Measurements from ENCODE around the gene VWA8. TPM values are rescaled to one million over a fixed set of nuclear protein-coding genes. Genes with fewer than 3 reads are reported as not detected.
A peak's percentile ranks its signal among the peaks of the same experiment; 100 is the strongest.

VWA8 gene
- total RNA-seq, 1 donor = 21.4 TPM

GRCh38 chr13:41608111-41608838 lies 352.6 kb downstream of the VWA8 start:
- no peak for DNase-seq (ENCODE audit: insufficient read length, low spot score, missing footprints)
- H3K27ac ChIP-seq (ENCODE audit: low read depth, low read length) = no peak overlapping the region
- peaks cover 10% of the 10 kb centered on the region for H3K4me1 ChIP-seq (ENCODE audit: insufficient read depth, low read length)
- TF ChIP-seq, protein P1, sequence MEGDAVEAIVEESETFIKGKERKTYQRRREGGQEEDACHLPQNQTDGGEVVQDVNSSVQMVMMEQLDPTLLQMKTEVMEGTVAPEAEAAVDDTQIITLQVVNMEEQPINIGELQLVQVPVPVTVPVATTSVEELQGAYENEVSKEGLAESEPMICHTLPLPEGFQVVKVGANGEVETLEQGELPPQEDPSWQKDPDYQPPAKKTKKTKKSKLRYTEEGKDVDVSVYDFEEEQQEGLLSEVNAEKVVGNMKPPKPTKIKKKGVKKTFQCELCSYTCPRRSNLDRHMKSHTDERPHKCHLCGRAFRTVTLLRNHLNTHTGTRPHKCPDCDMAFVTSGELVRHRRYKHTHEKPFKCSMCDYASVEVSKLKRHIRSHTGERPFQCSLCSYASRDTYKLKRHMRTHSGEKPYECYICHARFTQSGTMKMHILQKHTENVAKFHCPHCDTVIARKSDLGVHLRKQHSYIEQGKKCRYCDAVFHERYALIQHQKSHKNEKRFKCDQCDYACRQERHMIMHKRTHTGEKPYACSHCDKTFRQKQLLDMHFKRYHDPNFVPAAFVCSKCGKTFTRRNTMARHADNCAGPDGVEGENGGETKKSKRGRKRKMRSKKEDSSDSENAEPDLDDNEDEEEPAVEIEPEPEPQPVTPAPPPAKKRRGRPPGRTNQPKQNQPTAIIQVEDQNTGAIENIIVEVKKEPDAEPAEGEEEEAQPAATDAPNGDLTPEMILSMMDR (IDR thresholded peaks at IDR 0.05; ENCODE audit: extremely low read depth, low read depth, low read length) = no peak
- H3K4me3 ChIP-seq (ENCODE audit: insufficient read depth, low read length) = no peak overlapping the region
- no peak overlapping the region for H2AFZ ChIP-seq (ENCODE audit: low read length)
- no peaks in the 10 kb centered on the region for H4K20me1 ChIP-seq (ENCODE audit: insufficient read depth, low read length)
- H3K4me2 ChIP-seq (ENCODE audit: insufficient read depth, low read length) = no peak overlapping the region
- H3K79me2 ChIP-seq (ENCODE audit: insufficient read depth, low read length) = no peaks in the 10 kb centered on the region
- H3K9me3 ChIP-seq (ENCODE audit: low read depth, low read length) = no peaks in the 10 kb centered on the region
- H3K27me3 ChIP-seq (ENCODE audit: insufficient read depth, low read length) = no peaks in the 10 kb centered on the region
- H3K36me3 ChIP-seq (ENCODE audit: insufficient read depth, low read length) = peaks cover 5% of the 10 kb centered on the region

DNA sequence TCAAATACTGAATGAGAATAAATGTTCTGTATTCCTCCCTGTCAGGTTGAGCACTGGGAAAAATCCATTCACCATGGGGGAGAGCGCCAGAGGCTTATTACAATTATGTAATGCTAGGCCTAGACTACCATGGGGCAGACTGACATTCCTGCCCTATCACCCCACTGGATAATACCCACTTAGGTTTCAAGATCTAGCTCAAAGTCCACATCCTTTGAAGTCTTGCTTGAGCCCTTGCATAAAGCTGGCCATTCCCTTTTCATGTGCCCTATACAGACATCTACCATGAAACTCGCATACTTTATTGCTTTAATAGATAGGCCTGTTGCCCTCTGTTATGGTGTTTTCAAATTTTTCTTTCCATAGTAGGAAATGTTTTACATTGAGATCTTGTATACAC lies 354.3 kb downstream of the VWA8 start:
- H4K20me1 ChIP-seq (ENCODE audit: insufficient read depth, low read length) = no peaks in the 10 kb centered on the region
- no peaks in the 10 kb centered on the region for H3K27me3 ChIP-seq (ENCODE audit: insufficient read depth, low read length)
- H3K9me3 ChIP-seq (ENCODE audit: low read depth, low read length) = no peaks in the 10 kb centered on the region
- TF ChIP-seq, protein P1 (IDR thresholded peaks at IDR 0.05; ENCODE audit: extremely low read depth, low read depth, low read length) = no peak
- H3K4me1 ChIP-seq (ENCODE audit: insufficient read depth, low read length) = peaks cover 8% of the 10 kb centered on the region
- H3K36me3 ChIP-seq (ENCODE audit: insufficient read depth, low read length) = peaks cover 5% of the 10 kb centered on the region
- H3K4me2 ChIP-seq (ENCODE audit: insufficient read depth, low read length) = no peak overlapping the region
- no peaks in the 10 kb centered on the region for H3K79me2 ChIP-seq (ENCODE audit: insufficient read depth, low read length)
- no peak overlapping the region for H3K4me3 ChIP-seq (ENCODE audit: insufficient read depth, low read length)
- no peak overlapping the region for H3K27ac ChIP-seq (ENCODE audit: low read depth, low read length)
- H2AFZ ChIP-seq (ENCODE audit: low read length) = no peak overlapping the region
- no peak for DNase-seq (ENCODE audit: insufficient read length, low spot score, missing footprints)

DNA sequence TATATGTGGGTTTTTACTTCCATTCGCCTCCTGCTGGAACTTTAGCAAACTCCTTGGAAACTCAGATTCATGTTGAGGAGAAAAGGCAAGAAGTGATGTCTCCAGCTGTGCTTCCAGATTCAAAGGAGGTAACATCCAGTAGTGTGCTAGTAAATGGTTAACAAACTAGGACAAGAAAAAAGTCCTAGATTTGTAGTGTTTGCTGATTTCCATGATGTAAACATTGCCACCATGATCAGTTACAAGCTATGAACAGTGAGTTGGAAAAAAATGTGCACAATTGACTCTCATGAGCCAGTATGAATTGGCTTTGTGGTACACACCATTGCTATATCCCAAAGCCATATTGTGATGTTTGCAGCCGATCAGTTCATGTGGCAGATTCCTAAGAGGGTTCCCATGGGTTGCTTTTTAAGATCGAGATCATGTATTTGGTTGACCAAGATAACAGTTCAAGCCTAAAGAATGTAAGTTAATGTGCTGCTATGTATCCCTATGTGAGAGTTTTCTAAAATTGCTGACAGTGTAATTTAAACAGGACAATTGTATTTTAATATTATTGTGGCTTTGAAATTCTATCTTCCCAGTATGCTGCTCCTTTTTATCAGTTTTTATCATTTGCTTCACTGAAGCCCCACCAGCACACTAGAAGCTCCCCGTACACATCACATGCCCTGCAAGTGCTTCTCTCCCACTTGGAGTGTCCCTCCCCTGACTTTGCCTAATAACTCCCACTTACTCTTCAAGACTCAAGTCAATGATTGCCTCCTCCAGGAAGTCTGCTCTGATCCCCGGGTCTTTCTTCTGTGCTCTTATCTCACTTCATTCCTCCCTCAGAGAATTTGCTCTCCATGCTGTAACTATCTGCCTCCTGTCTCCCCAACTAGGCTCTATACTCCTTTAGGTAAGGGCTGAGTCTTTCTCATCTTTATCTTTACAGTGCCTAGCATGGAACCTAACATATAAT lies 355.3 kb downstream of the VWA8 start:
- H3K27ac ChIP-seq (ENCODE audit: low read depth, low read length) = no peak overlapping the region
- no peak for DNase-seq (ENCODE audit: insufficient read length, low spot score, missing footprints)
- TF ChIP-seq, protein P1 (IDR thresholded peaks at IDR 0.05; ENCODE audit: extremely low read depth, low read depth, low read length) = peak; percentile 25
- no peaks in the 10 kb centered on the region for H3K9me3 ChIP-seq (ENCODE audit: low read depth, low read length)
- no peak overlapping the region for H2AFZ ChIP-seq (ENCODE audit: low read length)
- H4K20me1 ChIP-seq (ENCODE audit: insufficient read depth, low read length) = no peaks in the 10 kb centered on the region
- peaks cover 2% of the 10 kb centered on the region for H3K4me1 ChIP-seq (ENCODE audit: insufficient read depth, low read length)
- H3K4me3 ChIP-seq (ENCODE audit: insufficient read depth, low read length) = no peak overlapping the region
- H3K4me2 ChIP-seq (ENCODE audit: insufficient read depth, low read length) = no peak overlapping the region
- no peaks in the 10 kb centered on the region for H3K27me3 ChIP-seq (ENCODE audit: insufficient read depth, low read length)
- no peaks in the 10 kb centered on the region for H3K79me2 ChIP-seq (ENCODE audit: insufficient read depth, low read length)
- no peaks in the 10 kb centered on the region for H3K36me3 ChIP-seq (ENCODE audit: insufficient read depth, low read length)

DNA sequence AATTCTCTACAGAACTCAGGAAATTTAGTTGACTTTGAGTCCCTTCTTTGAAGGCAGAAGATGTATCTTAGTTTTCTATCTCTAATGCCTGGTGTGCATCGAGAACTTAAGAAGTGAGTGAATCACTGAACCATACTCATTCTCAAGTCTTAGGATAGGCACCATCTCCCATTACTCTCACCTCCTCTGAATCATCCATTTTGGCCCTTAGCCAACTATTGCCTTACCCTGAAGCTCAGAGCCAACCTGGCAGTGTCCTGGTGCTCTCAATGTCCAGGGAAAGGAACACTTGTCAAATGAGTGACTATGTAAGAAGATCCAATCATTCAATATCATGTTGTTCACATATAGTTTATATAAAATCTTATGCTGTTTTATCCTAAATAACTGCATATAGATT lies 357.0 kb downstream of the VWA8 start:
- no peak overlapping the region for H3K27ac ChIP-seq (ENCODE audit: low read depth, low read length)
- H3K9me3 ChIP-seq (ENCODE audit: low read depth, low read length) = no peaks in the 10 kb centered on the region
- no peak overlapping the region for H2AFZ ChIP-seq (ENCODE audit: low read length)
- TF ChIP-seq, protein P1 (IDR thresholded peaks at IDR 0.05; ENCODE audit: extremely low read depth, low read depth, low read length) = no peak
- no peak for DNase-seq (ENCODE audit: insufficient read length, low spot score, missing footprints)
- H3K4me3 ChIP-seq (ENCODE audit: insufficient read depth, low read length) = no peak overlapping the region
- no peak overlapping the region for H3K4me2 ChIP-seq (ENCODE audit: insufficient read depth, low read length)
- no peaks in the 10 kb centered on the region for H3K36me3 ChIP-seq (ENCODE audit: insufficient read depth, low read length)
- no peaks in the 10 kb centered on the region for H3K79me2 ChIP-seq (ENCODE audit: insufficient read depth, low read length)
- no peaks in the 10 kb centered on the region for H3K4me1 ChIP-seq (ENCODE audit: insufficient read depth, low read length)
- no peaks in the 10 kb centered on the region for H4K20me1 ChIP-seq (ENCODE audit: insufficient read depth, low read length)
- H3K27me3 ChIP-seq (ENCODE audit: insufficient read depth, low read length) = no peaks in the 10 kb centered on the region
